GM12878 (cell line): Measurements from ENCODE around the gene CDK11B. TPM values are rescaled to one million over a fixed set of nuclear protein-coding genes. Genes with fewer than 3 reads are reported as not detected.
A peak's percentile ranks its signal among the peaks of the same experiment; 100 is the strongest.

Experiments
- ATAC-seq: fragments of 200-7000 bp; cut with Tn5 transposase; 3 replicates; pipeline ENCODE4 v1.9.1; 2020; ENCODE audit warnings: mild to moderate bottlenecking, moderate library complexity
- BruUV-seq: library from RNA; stranded (reverse); fragments of 400-500 nt; replicated peaks from 2 replicates; lab custom pipeline; 2021; lab: Mats Ljungman, UMichigan
- CTCF ChIA-PET: fragments of 300-600 bp; sonication (Branson Sonifier 250); formaldehyde crosslinking; extraction: SDS; loops from one replicate; lab custom pipeline; 2021; ENCODE audit warnings: inconsistent platforms; lab: Yijun Ruan, JAX
- POLR2A ChIA-PET: fragments of 350-600 bp; formaldehyde crosslinking; extraction: SDS; loops from one replicate; lab custom pipeline; 2021; ENCODE audit warnings: inconsistent platforms; lab: Charles Lee
- RAD21 ChIA-PET: fragments of 300-600 bp; sonication (Branson Sonifier 250); formaldehyde crosslinking; loops from one replicate; lab custom pipeline; 2023; ENCODE audit warnings: antibody characterized with exemption; ENCODE audit not compliant: unreplicated experiment; lab: Charles Lee
- SMC1A ChIA-PET: fragments of 300-600 bp; sonication (Branson Sonifier 250); formaldehyde crosslinking; loops from one replicate; lab custom pipeline; 2023; ENCODE audit not compliant: unreplicated experiment, uncharacterized antibody; lab: Charles Lee
- DNase-seq: peaks from one replicate; pipeline ENCODE4 v3.0.0-alpha.2; 2011; ENCODE audit warnings: low read depth, low spot score
- FAIRE-seq: peaks from 3 replicates; lab custom pipeline; 2011; peaks lifted over from hg19 to GRCh38; lab: Jason Lieb, UNC
- H2AFZ ChIP-seq: 2 replicates; pipeline ENCODE4 v1.6.0; 2011; ENCODE audit warnings: low read depth, low read length, control low read depth; ENCODE audit not compliant: control insufficient read depth
- H3K27ac ChIP-seq: 2 replicates; pipeline ENCODE4 v1.5.1; 2011; ENCODE audit warnings: control low read depth; ENCODE audit not compliant: control insufficient read depth, insufficient read depth
- H3K27me3 ChIP-seq, 2 experiments: replicated peaks in 1 of 2; 2 replicates each; pipeline versions ENCODE4 v1.6.0 to v1.6.1; 2011; ENCODE audit warnings: low read length in 1 of 2; ENCODE audit not compliant: control insufficient read depth in 2 of 2, insufficient read depth in 2 of 2
- H3K36me3 ChIP-seq, 2 experiments: 2 replicates each; pipeline ENCODE4 v1.5.1; 2011; ENCODE audit warnings: low read length in 1 of 2; ENCODE audit not compliant: control insufficient read depth in 2 of 2, insufficient read depth in 2 of 2
- H3K4me1 ChIP-seq: 2 replicates; pipeline ENCODE4 v1.6.1; 2011; ENCODE audit warnings: mild to moderate bottlenecking, low read length, moderate library complexity, mixed read lengths; ENCODE audit not compliant: control insufficient read depth, insufficient read depth
- H3K4me2 ChIP-seq: 2 replicates; pipeline ENCODE4 v1.6.0; 2011; ENCODE audit warnings: control low read depth; ENCODE audit not compliant: control insufficient read depth, insufficient read depth
- H3K4me3 ChIP-seq: fragments of 200-600 bp; sonication (generic); 2 replicates; pipeline ENCODE4 v1.5.1; 2016
- H3K79me2 ChIP-seq: 2 replicates; pipeline ENCODE4 v1.6.0; 2011; ENCODE audit warnings: low read length; ENCODE audit not compliant: control insufficient read depth, insufficient read depth
- H3K9ac ChIP-seq: 2 replicates; pipeline ENCODE4 v1.8.0; 2011; ENCODE audit warnings: low read length, control low read depth, mixed read lengths; ENCODE audit not compliant: control insufficient read depth, insufficient read depth
- H3K9me3 ChIP-seq: replicated peaks from 3 replicates; pipeline ENCODE4 v1.5.1; 2011; ENCODE audit warnings: mild to moderate bottlenecking, low read length; ENCODE audit not compliant: control insufficient read depth, insufficient read depth
- H4K20me1 ChIP-seq: 2 replicates; pipeline ENCODE4 v1.6.0; 2011; ENCODE audit not compliant: control insufficient read depth, insufficient read depth
- EZH2 ChIP-seq: IDR thresholded peaks from 2 replicates; pipeline ENCODE4 v1.6.1; 2012; ENCODE audit warnings: low read depth, mild to moderate bottlenecking, control low read depth, inconsistent platforms, low read length, borderline replicate concordance; ENCODE audit not compliant: control insufficient read depth
- POLR2A ChIP-seq: IDR thresholded peaks from 2 replicates; pipeline ENCODE4 v1.6.1; 2011; ENCODE audit warnings: low read depth, mild to moderate bottlenecking, low read length
- POLR2AphosphoS2 ChIP-seq: IDR thresholded peaks from 2 replicates; pipeline ENCODE4 v1.6.1; 2011; ENCODE audit warnings: low read depth, mild to moderate bottlenecking, low read length, improper control_type of control experiment, moderate library complexity
- WGBS: methylation state at CpG from one replicate; pipeline ENCODE4 v1.1.6; 2016; ENCODE audit warnings: low lambda C conversion rate; ENCODE audit not compliant: insufficient replicate concordance, insufficient coverage; ENCODE audit errors: missing lambda C conversion rate; 5-methylcytosine and 5-hydroxymethylcytosine counted together
- in situ Hi-C: fragments of 300-500 bp; cut with MboI; formaldehyde crosslinking; loops from 9 replicates; pipeline ENCODE4 v1.14.3; 2018; ENCODE audit warnings: mixed read lengths
- intact Hi-C: fragments of 100-400 bp; cut with micrococcal nuclease; formaldehyde crosslinking; loops from one replicate; pipeline ENCODE4 v1.14.2; 2022; ENCODE audit not compliant: unreplicated experiment
- polyA plus RNA-seq, 11 experiments: library from polyadenylated mRNA; depleted of rRNA in 4 of 11; unstranded in 6 of 11; stranded (reverse) in 5 of 11; fragments of >200 nt; fragmentation: Nextera tagmentation in 4 of 11; fragmentation: Illumina TruSeq in 1 of 11; extraction: Ambion mirVana in 4 of 11; extraction: Trizol in 1 of 11; gene quantifications; 1 replicate in 1 of 11; 2 replicates in 10 of 11; pipeline versions ENCODE4 v1.2.1 to v1.2.3, GENCODE V29; 2011 to 2016; ENCODE audit warnings: inconsistent platforms in 2 of 11, missing spikeins in 2 of 11, low read depth in 1 of 11
- total RNA-seq, 4 experiments: library from RNA; depleted of rRNA in 3 of 4; stranded (reverse); fragments of >200 nt in 3 of 4; fragmentation: Illumina TruSeq in 1 of 4; extraction: Trizol in 1 of 4; gene quantifications; 2 replicates each; pipeline versions ENCODE4 v1.2.1 to v1.2.3, GENCODE V29; 2013 to 2021
- TF ChIP-seq, protein P1 (sequence below): IDR thresholded peaks from 2 replicates; pipeline ENCODE4 v1.6.1; 2012; ENCODE audit warnings: mild to moderate bottlenecking, low read depth, low read length
- TF ChIP-seq, protein P2 (sequence below): fragments of 150-350 bp; IDR thresholded peaks from 2 replicates; pipeline ENCODE4 v1.6.1; 2016; ENCODE audit warnings: low read depth, low read length
- TF ChIP-seq, protein P3 (sequence below): fragments of 450-650 bp; IDR thresholded peaks from 2 replicates; pipeline ENCODE4 v1.6.1; 2016; ENCODE audit warnings: mild to moderate bottlenecking, moderate library complexity, borderline replicate concordance
- TF ChIP-seq, protein P4 (sequence below): fragments of 450-650 bp; IDR thresholded peaks from 2 replicates; pipeline ENCODE4 v1.6.1; 2016; ENCODE audit warnings: mild to moderate bottlenecking

The CDK11B gene
- total and polyA plus RNA-seq, 10 of the 15 experiments (the other 5 are each of a cell fraction or from before 2014, with no cell fraction given), result 3.2 to 30.9 (median 18.0) TPM

DNA sequence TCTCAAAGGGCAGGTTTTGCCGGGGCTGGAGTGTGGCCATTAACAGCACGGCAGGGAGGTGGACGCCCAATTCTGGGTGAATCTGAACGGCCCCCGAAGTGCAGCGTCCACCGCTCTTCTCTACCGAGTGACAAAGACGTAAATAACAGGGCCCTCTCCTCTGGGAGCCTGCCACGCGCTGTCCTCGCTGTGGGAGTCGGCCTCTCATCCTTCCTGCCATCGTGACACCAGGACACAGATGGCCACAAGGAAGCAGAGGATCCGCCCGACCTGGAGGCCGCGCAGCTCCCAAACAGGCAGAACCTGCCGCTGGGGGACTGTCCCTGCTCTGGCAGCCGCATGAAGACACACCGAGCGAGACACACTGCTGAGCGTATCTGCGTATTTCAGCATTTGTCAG lies 12.1 kb upstream of the CDK11B start:
- in situ Hi-C loops (no loop called here), intact Hi-C loops (no loop called here)
- Histone ChIP-seq H3K27me3 (no peaks in the 10 kb centered on the region), H3K4me2 (no peak overlapping the region), H3K27ac (no peak overlapping the region), H4K20me1 (no peaks in the 10 kb centered on the region), H3K79me2 (no peaks in the 10 kb centered on the region; the same call in 1 of the 2 replicates), H3K4me1 (no peaks in the 10 kb centered on the region), H3K36me3 (peaks cover 5 to 7% of the 10 kb centered on the region in 2 experiments), H3K9ac (no peak overlapping the region), H3K9me3 (no peaks in the 10 kb centered on the region), H2AFZ (no peak overlapping the region), H3K4me3 (no peak overlapping the region)
- FAIRE-seq (no peak), ATAC-seq (no peak), DNase-seq (no peak)
- SMC1A ChIA-PET, result no interaction called here
- CTCF ChIA-PET, result no interaction called here
- 97% methylated on average over 24 of the region's 24 CpGs for WGBS
- BruUV-seq, result no TSS peak
- RAD21 ChIA-PET, result no interaction called here
- TF ChIP-seq, protein P1, sequence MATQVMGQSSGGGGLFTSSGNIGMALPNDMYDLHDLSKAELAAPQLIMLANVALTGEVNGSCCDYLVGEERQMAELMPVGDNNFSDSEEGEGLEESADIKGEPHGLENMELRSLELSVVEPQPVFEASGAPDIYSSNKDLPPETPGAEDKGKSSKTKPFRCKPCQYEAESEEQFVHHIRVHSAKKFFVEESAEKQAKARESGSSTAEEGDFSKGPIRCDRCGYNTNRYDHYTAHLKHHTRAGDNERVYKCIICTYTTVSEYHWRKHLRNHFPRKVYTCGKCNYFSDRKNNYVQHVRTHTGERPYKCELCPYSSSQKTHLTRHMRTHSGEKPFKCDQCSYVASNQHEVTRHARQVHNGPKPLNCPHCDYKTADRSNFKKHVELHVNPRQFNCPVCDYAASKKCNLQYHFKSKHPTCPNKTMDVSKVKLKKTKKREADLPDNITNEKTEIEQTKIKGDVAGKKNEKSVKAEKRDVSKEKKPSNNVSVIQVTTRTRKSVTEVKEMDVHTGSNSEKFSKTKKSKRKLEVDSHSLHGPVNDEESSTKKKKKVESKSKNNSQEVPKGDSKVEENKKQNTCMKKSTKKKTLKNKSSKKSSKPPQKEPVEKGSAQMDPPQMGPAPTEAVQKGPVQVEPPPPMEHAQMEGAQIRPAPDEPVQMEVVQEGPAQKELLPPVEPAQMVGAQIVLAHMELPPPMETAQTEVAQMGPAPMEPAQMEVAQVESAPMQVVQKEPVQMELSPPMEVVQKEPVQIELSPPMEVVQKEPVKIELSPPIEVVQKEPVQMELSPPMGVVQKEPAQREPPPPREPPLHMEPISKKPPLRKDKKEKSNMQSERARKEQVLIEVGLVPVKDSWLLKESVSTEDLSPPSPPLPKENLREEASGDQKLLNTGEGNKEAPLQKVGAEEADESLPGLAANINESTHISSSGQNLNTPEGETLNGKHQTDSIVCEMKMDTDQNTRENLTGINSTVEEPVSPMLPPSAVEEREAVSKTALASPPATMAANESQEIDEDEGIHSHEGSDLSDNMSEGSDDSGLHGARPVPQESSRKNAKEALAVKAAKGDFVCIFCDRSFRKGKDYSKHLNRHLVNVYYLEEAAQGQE, result no peak
- no peak for TF ChIP-seq EZH2
- TF ChIP-seq POLR2A, result peak; percentile 24; the same call in 1 of the 2 replicates
- TF ChIP-seq, protein P2, sequence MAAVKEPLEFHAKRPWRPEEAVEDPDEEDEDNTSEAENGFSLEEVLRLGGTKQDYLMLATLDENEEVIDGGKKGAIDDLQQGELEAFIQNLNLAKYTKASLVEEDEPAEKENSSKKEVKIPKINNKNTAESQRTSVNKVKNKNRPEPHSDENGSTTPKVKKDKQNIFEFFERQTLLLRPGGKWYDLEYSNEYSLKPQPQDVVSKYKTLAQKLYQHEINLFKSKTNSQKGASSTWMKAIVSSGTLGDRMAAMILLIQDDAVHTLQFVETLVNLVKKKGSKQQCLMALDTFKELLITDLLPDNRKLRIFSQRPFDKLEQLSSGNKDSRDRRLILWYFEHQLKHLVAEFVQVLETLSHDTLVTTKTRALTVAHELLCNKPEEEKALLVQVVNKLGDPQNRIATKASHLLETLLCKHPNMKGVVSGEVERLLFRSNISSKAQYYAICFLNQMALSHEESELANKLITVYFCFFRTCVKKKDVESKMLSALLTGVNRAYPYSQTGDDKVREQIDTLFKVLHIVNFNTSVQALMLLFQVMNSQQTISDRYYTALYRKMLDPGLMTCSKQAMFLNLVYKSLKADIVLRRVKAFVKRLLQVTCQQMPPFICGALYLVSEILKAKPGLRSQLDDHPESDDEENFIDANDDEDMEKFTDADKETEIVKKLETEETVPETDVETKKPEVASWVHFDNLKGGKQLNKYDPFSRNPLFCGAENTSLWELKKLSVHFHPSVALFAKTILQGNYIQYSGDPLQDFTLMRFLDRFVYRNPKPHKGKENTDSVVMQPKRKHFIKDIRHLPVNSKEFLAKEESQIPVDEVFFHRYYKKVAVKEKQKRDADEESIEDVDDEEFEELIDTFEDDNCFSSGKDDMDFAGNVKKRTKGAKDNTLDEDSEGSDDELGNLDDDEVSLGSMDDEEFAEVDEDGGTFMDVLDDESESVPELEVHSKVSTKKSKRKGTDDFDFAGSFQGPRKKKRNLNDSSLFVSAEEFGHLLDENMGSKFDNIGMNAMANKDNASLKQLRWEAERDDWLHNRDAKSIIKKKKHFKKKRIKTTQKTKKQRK, result no peak
- TF ChIP-seq, protein P3, sequence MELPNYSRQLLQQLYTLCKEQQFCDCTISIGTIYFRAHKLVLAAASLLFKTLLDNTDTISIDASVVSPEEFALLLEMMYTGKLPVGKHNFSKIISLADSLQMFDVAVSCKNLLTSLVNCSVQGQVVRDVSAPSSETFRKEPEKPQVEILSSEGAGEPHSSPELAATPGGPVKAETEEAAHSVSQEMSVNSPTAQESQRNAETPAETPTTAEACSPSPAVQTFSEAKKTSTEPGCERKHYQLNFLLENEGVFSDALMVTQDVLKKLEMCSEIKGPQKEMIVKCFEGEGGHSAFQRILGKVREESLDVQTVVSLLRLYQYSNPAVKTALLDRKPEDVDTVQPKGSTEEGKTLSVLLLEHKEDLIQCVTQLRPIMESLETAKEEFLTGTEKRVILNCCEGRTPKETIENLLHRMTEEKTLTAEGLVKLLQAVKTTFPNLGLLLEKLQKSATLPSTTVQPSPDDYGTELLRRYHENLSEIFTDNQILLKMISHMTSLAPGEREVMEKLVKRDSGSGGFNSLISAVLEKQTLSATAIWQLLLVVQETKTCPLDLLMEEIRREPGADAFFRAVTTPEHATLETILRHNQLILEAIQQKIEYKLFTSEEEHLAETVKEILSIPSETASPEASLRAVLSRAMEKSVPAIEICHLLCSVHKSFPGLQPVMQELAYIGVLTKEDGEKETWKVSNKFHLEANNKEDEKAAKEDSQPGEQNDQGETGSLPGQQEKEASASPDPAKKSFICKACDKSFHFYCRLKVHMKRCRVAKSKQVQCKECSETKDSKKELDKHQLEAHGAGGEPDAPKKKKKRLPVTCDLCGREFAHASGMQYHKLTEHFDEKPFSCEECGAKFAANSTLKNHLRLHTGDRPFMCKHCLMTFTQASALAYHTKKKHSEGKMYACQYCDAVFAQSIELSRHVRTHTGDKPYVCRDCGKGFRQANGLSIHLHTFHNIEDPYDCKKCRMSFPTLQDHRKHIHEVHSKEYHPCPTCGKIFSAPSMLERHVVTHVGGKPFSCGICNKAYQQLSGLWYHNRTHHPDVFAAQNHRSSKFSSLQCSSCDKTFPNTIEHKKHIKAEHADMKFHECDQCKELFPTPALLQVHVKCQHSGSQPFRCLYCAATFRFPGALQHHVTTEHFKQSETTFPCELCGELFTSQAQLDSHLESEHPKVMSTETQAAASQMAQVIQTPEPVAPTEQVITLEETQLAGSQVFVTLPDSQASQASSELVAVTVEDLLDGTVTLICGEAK, result no peak
- TF ChIP-seq, protein P4, sequence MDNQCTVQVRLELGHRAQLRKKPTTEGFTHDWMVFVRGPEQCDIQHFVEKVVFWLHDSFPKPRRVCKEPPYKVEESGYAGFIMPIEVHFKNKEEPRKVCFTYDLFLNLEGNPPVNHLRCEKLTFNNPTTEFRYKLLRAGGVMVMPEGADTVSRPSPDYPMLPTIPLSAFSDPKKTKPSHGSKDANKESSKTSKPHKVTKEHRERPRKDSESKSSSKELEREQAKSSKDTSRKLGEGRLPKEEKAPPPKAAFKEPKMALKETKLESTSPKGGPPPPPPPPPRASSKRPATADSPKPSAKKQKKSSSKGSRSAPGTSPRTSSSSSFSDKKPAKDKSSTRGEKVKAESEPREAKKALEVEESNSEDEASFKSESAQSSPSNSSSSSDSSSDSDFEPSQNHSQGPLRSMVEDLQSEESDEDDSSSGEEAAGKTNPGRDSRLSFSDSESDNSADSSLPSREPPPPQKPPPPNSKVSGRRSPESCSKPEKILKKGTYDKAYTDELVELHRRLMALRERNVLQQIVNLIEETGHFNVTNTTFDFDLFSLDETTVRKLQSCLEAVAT, result 0 out of 2 replicates have a peak, but pooled peaks have one; percentile 25
- no peak for TF ChIP-seq POLR2AphosphoS2
- POLR2A ChIA-PET, result no interaction called here
